Colonic mucosa (tissue), 4 donors: ENCODE results near the gene RAP1GDS1. TPM values are rescaled to one million over a fixed set of nuclear protein-coding genes. Genes with fewer than 3 reads are reported as not detected.
"Not testable (repeated sequence)": the region's sequence is repeated elsewhere in the genome, so short reads cannot be mapped to it uniquely, and the experiment has no call there.

ENCODE experiments used
- DNase-seq: peaks from one replicate; pipeline ENCODE4 v3.0.0-alpha.2; 2020
- H3K27ac ChIP-seq: fragments of 200-600 bp; one replicate; pipeline ENCODE4 v1.8.0; 2021
- H3K27me3 ChIP-seq: fragments of 200-600 bp; one replicate; pipeline ENCODE4 v1.8.0; 2021
- H3K36me3 ChIP-seq: fragments of 200-600 bp; one replicate; pipeline ENCODE4 v1.8.0; 2021
- H3K4me1 ChIP-seq: fragments of 200-600 bp; one replicate; pipeline ENCODE4 v1.8.0; 2021; ENCODE audit warnings: mild to moderate bottlenecking
- H3K4me3 ChIP-seq: fragments of 200-600 bp; one replicate; pipeline ENCODE4 v1.8.0; 2021
- H3K9ac ChIP-seq, 2 donors: one replicate each; pipeline ENCODE4 v1.7.0; 2013; ENCODE audit warnings: control low read depth in 2 of 2, low read depth in 2 of 2, low read length in 2 of 2
- H3K9me3 ChIP-seq: fragments of 200-600 bp; one replicate; pipeline ENCODE4 v1.8.0; 2021
- intact Hi-C: fragments of 100-400 bp; cut with DNase I; formaldehyde crosslinking; loops from one replicate; pipeline ENCODE4 v1.14.1; 2022
- total RNA-seq, 2 donors: library from RNA; stranded (reverse); fragmentation: NEBNext Ultra II Directional in 1 of 2; extraction: Animal tissue kit (Norgen Biotek cat#: 25700) in 1 of 2; gene quantifications; one replicate each; pipeline ENCODE4 v1.2.1, GENCODE V29; 2021
- TF ChIP-seq, protein P1 (sequence below): fragments of 200-600 bp; IDR thresholded peaks from one replicate; pipeline ENCODE4 v1.8.0; 2022; ENCODE audit warnings: antibody characterized with exemption, mild to moderate bottlenecking
- donor health status: healthy.
- donor health status: DM: no; HTN: no; CAD: no.
- donor health status: DM: no; HTN: no; CAD: no.

RAP1GDS1 gene
- total RNA-seq, 2 donors from 2014 or later, result 38.4 to 42.3 TPM

DNA sequence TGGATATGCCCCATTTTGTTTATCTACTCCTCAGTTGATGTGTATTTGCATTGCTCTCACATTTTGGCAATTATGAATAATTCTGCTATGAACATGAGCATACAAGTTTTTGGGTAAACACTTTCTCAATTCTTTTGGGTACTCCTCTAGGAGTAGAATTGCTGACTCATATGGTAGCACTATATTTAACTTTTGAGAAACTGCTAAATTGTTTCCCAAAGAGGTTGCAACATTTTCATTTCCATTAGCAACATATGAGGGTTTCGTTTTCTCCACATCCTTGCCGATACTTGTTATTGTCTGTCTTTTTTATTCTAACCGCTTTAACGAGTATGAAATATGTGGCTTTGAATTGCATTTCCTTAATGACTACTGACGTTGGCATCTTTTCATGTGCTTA lies 211.9 kb downstream of the RAP1GDS1 start:
- TF ChIP-seq, protein P1, sequence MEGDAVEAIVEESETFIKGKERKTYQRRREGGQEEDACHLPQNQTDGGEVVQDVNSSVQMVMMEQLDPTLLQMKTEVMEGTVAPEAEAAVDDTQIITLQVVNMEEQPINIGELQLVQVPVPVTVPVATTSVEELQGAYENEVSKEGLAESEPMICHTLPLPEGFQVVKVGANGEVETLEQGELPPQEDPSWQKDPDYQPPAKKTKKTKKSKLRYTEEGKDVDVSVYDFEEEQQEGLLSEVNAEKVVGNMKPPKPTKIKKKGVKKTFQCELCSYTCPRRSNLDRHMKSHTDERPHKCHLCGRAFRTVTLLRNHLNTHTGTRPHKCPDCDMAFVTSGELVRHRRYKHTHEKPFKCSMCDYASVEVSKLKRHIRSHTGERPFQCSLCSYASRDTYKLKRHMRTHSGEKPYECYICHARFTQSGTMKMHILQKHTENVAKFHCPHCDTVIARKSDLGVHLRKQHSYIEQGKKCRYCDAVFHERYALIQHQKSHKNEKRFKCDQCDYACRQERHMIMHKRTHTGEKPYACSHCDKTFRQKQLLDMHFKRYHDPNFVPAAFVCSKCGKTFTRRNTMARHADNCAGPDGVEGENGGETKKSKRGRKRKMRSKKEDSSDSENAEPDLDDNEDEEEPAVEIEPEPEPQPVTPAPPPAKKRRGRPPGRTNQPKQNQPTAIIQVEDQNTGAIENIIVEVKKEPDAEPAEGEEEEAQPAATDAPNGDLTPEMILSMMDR, result no peak
- no peaks in the 10 kb centered on the region for H3K27me3 ChIP-seq
- intact Hi-C loops, result no loop called here
- no peak overlapping the region for H3K27ac ChIP-seq
- H3K4me3 ChIP-seq, result no peak overlapping the region
- no peaks in the 10 kb centered on the region for H3K4me1 ChIP-seq
- H3K9me3 ChIP-seq, result no peaks in the 10 kb centered on the region
- no peak overlapping the region for H3K9ac ChIP-seq
- no peak for DNase-seq
- no peaks in the 10 kb centered on the region for H3K36me3 ChIP-seq

DNA sequence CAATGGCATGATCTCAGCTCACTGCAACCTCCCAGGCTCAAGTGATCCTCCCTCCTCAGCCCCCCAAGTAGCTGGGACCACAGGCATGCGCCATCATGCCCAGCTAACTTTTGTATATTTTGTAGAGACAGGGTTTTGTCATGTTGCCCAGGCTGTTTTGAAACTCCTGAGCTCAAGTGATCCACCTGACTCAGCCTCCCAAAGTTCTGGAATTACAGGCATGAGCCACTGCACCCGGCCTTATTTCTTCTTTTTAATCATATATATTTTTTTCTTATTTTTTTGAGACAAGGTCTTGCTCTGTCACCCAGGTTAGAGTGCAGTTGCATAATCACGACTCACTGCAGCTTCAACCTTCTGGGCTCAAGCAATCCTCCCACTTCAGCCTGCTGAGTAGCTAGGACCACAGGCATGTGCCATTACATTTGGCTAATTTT lies 213.2 kb downstream of the RAP1GDS1 start:
- H3K9me3 ChIP-seq, result no peaks in the 10 kb centered on the region
- no peak for DNase-seq
- intact Hi-C loops, result no loop called here
- H3K9ac ChIP-seq, result no peak overlapping the region
- H3K27ac ChIP-seq, result no peak overlapping the region
- TF ChIP-seq, protein P1, result no peak
- H3K36me3 ChIP-seq, result no peaks in the 10 kb centered on the region
- H3K4me1 ChIP-seq, result no peaks in the 10 kb centered on the region
- no peak overlapping the region for H3K4me3 ChIP-seq
- H3K27me3 ChIP-seq, result no peaks in the 10 kb centered on the region

DNA sequence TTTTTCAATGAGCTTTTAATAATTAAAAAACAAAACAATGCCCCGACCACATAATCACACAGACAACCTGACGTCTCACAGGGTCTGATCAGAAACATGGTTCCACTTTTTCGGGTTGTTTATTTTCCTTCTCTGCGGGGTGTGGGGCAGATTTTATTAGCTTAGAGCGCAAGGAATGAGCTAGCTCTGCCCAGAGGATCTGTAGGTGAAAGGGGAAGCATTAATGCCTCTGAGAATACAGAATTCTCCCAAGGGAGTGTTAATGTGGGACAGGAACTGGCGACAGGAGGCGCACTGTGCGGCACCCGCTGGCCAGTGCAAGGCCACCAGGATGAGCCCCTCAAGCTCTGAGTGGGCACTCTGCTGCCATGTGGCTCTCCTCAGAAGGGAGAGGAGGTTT lies 215.7 kb downstream of the RAP1GDS1 start:
- DNase-seq, result no peak
- Histone ChIP-seq H3K9me3 (no peaks in the 10 kb centered on the region), H3K4me1 (no peaks in the 10 kb centered on the region), H3K36me3 (no peaks in the 10 kb centered on the region), H3K27ac (no peak overlapping the region), H3K27me3 (no peaks in the 10 kb centered on the region), H3K4me3 (no peak overlapping the region), H3K9ac (no peak overlapping the region)
- intact Hi-C loops, result no loop called here
- TF ChIP-seq, protein P1, result no peak

DNA sequence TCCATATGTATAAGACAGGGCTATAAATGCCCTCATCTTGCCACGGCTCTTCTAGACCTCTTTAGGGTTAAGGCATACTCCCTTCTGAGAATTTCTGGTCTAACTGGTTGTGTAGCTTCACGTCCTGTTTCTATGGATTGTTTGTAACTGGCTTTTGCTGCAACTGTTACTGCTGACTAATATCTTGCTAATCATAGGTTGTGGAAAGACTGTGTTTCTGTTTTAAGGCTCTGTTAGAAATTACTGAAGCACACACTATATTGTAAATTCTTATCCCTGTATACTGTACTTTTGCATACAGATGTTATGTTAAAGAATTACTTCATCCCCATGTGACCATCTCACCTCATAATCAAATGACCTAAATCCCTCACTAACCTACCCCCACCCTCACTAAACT lies 218.4 kb downstream of the RAP1GDS1 start:
- H3K27ac ChIP-seq, H3K4me3 ChIP-seq, DNase-seq, H3K9me3 ChIP-seq, H3K4me1 ChIP-seq, H3K9ac ChIP-seq, H3K27me3 ChIP-seq, intact Hi-C loops, H3K36me3 ChIP-seq: not testable (repeated sequence)

DNA sequence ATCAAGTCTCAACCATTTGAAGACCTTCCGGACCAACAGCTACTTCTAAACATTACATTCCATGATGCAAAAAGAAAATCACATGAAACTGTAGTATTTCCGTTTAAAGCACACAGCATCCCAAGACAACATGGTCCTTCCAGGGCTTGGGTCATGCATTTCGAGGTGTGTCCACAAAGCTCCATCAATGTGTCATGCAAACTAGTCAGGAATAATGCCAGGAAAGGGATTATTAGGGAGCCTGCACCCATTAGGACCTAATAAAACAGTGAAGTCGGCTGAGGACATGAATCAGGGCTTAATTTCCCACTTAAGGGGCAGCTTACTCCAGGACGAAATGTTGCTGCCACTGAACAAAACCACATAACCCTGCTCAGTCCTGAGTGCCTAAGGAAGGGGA lies 219.4 kb downstream of the RAP1GDS1 start:
- Histone ChIP-seq H3K4me1 (no peaks in the 10 kb centered on the region), H3K9me3 (no peaks in the 10 kb centered on the region), H3K4me3 (no peak overlapping the region), H3K27me3 (no peaks in the 10 kb centered on the region), H3K27ac (no peak overlapping the region), H3K36me3 (no peaks in the 10 kb centered on the region), H3K9ac (no peak overlapping the region)
- intact Hi-C loops, result no loop called here
- TF ChIP-seq, protein P1, result no peak
- no peak for DNase-seq

DNA sequence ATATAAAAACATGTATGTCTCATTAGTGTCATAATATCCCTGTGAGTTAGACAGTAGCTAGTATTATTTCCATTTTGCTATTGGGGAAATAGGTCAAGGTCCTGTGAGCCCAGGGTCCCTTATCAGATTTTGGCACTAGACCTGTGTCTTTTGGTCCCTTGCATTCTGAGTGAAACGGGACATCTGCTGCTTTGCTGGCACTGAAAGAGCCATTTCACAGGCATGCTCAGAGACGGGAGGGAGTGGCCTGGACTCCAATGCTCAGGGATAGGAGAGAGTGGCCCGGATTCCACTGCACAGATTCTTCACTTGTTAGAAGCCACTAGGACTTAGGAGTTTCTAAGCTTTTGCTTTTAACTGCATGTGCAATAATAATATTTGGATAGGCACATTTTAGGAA lies 220.0 kb downstream of the RAP1GDS1 start:
- TF ChIP-seq, protein P1, result no peak
- no peaks in the 10 kb centered on the region for H3K4me1 ChIP-seq
- no peak overlapping the region for H3K4me3 ChIP-seq
- no peak for DNase-seq
- no peak overlapping the region for H3K27ac ChIP-seq
- H3K27me3 ChIP-seq, result no peaks in the 10 kb centered on the region
- H3K9ac ChIP-seq, result no peak overlapping the region
- intact Hi-C loops, result no loop called here
- no peaks in the 10 kb centered on the region for H3K9me3 ChIP-seq
- H3K36me3 ChIP-seq, result no peaks in the 10 kb centered on the region
